HG03460 (cell line): ENCODE results near the gene CRYAB.
A peak's percentile ranks its signal among the peaks of the same experiment; 100 is the strongest.

Experiments
- ATAC-seq: cut with Tn5 transposase; IDR thresholded peaks from one replicate; pipeline ENCODE4 v1.9.1; 2021; ENCODE audit not compliant: unreplicated experiment

CRYAB gene, protein sequence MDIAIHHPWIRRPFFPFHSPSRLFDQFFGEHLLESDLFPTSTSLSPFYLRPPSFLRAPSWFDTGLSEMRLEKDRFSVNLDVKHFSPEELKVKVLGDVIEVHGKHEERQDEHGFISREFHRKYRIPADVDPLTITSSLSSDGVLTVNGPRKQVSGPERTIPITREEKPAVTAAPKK

DNA sequence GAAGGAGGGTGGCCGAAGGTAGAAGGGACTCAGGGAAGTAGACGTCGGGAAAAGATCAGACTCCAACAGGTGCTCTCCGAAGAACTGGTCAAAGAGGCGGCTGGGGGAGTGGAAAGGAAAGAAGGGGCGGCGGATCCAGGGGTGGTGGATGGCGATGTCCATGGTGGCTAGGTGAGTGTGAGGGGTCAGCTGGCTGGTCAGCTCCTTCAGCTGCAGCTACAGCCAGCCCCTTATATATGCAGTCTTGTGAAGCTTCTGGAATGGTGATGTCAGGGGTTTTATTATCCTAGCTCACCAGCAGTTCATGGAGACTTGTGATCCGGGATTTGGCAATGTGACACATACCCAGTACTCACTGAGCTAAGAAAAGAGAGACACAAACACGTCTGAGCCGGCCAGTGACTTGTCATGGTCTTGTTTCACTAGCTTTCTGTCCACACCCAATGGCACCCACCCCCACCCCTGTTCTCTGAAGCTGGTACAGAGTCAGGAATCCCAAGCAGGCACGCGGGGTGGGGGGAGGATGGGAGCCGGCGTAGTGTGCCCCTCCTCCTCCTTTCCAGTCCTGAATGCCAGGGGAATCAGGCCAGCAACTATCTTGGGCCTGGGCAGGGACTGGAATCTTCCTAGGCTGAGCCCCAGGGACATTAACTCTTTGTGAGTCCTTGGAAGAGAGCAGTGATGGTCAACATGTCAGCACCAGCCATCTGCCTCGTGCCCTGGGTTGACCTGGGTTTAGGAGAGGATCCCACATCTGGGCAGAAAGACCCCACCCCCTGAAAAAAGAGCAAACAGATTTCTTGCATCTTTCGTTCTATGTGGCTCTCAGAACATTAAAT is at the start of gene CRYAB:
Gene CRYAB, minus strand, starts transcription at position 208 of the 839 bp plus-strand sequence. Its CDS starts 46 bp downstream, at position 162.
- no peak for ATAC-seq

DNA sequence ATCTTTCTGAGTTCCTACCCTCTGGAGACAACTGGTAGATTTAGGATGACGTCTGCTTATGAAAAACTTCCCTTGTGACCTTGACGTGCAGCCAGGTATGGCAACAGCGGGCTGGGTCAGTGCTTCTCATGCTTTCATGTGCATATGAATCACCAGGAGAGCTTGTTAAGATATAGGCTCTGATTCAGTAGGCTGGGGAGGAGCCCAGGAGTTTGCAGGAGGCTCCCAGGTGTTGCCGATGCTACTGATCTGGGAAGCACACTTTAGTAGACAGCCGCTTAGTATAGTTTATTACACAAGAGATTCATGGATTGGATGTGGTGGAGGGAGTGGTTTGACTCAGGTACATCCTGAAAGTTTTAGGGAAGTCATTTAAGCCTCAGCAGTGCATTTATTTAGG is 49.3 kb upstream of the CRYAB start:
- no peak for ATAC-seq

DNA sequence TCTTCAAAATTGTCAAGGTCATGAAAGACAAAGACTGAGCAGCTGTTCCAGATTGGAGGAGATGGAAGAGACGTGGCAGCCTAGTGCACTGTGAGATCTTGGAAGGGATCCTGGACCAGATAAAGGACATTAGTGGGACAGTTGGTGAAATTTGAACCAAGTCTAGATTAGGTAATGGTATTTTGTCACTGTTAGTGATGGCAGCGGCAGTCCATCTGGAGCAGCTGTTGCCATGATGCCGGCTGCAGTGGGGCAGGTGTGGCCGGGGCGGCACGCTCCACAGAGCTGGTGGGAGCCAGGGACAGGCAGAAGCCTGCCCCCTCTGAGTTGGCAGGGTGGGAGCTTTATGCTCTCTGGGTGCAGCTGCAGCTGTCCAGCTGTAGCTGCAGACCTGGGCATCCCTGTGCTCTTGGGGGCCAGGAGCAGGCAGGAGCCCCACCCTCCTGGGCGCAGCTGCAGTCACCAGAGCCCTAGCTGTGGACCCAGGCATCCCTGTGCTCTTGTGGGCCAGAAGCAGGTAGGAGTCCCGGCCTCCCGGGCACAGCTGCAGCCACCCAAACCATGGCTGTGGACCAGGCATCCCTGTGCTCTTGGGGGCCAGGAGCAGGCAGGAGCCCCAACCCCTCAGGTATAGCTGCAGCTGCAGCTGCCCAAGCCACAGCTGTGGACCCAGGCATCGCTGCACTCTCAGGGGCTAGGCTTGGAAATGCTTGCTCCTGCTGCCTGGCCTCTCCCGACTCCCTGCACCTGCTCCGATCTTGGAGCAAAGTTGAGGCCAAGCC is 46.3 kb upstream of the CRYAB start:
- no peak for ATAC-seq

GRCh38 chr11:111954154-111954553 is 42.6 kb upstream of the CRYAB start:
- no peak for ATAC-seq

DNA sequence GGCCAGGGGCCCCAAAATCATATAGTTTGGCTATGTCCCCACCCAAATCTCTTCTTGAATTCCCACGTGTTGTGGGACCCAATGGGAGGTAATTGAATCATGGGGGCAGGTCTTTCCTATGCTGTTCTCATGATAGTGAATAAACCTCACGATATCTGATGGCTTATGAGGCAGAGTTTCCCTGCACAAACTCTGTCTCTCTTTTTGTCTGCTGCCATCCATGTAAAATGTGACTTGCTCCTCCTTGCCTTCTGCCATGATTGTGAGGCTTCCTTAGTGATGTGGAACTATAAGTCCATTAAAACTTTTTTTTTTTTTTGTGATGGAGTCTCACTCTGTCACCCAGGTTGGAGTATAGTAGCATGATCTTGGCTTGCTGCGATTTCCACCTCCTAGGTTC is 40.0 kb upstream of the CRYAB start:
- no peak for ATAC-seq

DNA sequence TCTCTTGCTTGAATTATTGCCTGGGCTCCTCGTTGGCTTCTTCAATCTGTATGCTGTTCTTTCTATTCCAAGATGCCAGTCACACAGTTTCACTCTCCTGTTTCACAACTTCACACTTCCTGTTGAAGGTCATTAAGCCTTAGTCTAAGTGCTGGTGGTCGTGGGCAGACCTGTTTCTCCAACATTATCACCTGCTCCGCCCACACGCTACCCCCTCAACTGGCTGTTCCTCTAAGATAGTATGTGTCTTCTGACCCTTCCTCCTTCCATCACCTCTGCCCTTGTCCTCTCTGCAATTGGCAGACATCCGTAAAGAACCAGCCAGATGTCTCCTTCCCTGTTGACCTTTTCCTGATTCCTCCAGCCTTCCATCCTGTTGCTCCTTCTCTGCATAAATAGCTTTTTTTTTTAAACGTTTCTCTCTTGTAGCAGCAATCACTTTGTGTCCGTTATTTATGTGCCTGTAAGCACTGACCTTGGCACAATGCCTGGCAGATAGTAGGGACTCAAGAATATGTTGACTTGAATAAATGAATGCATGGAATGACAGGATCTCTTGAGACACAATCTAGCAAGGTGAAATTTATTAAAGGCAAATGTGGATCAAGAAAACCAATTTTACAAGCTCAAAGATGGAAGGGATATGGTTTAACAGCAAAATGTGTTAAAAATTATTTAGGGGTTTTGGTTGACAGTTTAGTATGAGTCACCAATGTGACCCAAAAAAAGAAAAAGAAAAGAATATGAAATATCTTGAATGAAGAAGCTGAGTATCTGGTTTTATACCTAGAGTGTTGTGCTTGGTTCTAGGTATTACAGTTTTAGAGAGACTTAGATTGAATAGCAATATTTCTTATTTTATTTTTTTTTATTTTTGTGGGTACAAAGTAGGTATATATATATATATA is 38.2 kb upstream of the CRYAB start:
- ATAC-seq: no peak

DNA sequence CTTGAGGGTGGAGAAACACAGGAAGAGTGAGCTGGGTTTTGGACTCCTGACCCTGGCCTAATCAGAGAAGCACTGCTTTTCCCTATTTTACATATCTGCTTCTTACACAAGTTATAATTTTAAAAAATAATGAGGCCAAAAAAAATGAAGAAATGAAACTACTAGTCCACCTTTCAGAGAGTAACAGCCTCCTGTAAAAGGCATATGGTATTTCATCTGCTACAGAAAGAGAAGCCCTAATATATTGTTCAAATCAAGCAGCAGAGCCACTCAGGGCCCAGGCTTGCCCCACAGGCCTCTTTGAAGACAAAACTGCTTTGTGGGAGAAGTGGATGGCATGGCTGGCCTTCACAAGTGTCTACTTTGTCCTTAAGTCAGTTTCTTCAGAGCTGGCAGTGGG is 35.6 kb upstream of the CRYAB start:
- no peak for ATAC-seq

GRCh38 chr11:111946499-111946898 is 34.9 kb upstream of the CRYAB start:
- ATAC-seq: no peak

- ATAC-seq: no peak
These were observed 33.6 kb upstream of the CRYAB start for GRCh38 chr11:111945198-111945597.

GRCh38 chr11:111944651-111945051 is 33.1 kb upstream of the CRYAB start:
- ATAC-seq: no peak

DNA sequence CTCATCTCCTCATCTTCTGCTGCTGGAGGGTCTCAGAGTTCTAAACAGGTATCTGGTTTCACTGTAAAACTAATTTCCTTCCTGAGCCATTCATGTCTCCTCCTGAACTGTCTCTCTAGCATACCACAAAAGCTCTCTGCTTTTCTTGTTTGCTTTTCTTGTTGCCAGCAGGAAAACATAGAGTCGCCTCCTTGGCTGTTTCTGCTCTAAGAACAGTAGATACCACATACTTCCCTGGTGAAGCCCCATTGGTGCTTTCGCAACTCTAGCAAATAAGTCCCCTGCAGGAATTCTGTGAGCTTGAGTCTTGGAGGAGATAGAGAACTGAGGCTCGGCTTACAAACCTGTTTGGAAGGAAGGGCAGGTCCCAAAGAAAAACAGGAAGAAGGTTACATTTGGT is 32.6 kb upstream of the CRYAB start:
- ATAC-seq: no peak

- no peak for ATAC-seq
These were observed 31.3 kb upstream of the CRYAB start for GRCh38 chr11:111942829-111943228.

DNA sequence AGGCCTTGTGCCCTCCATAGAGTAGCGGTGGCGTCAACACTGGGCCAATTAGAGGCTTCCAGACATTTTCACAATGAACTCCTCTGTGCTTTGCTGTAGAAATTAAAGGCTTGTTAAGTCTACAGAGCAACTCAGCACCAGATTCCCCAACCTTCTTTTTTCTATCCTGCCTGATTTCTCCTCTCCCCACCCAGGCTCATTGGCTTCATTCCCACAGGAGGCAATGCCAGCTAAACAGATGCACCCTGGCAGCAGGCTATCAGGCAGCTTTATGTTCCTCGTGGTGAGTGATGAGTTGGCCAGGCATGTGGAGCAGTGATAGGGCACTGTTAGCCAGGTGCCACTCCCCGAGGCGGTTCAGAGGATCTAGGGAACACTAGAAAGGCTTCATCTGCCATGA is 30.4 kb upstream of the CRYAB start:
- no peak for ATAC-seq

DNA sequence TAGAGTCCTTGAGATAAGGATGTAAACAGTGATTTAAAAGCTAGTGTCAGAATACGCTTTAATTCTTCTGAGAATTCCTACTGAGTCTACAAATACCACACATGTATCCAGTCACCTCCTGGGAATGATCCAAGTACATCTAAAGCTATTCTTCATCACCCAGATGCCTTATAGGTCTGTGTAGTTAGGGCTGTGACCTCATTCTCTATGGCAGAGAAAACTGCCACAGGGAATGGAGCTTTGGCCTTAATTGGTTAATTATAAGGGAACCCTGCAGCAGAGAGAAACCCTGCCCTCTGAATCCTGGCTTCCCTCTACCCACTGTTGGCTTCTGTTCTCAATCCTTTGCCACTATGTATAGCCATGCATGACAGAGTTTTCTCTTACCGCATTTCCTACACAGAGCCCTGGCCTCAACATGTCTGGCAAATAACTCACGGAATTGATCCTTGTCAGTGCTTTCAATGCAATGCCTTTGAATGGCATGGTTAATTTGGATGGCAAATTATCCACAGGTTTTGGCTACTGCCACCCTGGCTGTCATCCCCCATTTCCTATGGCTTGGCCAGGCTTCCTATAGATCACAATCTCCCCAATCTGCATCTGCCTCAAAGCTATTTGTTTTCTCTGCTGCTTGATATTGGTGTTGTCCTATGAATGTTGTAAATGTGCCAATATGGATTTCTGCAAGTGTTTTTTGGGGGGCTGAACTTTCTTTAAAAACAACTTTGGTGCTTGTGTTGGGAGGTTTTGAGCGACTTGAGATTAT is 28.4 kb upstream of the CRYAB start:
- ATAC-seq: no peak

- ATAC-seq: peak; percentile 76
These were observed 27.2 kb upstream of the CRYAB start for GRCh38 chr11:111938687-111939160.

GRCh38 chr11:111937844-111938243 is 26.3 kb upstream of the CRYAB start:
- ATAC-seq: no peak

- ATAC-seq: no peak
These were observed 25.8 kb upstream of the CRYAB start for GRCh38 chr11:111937461-111937769.

- ATAC-seq: no peak
These were observed 24.5 kb upstream of the CRYAB start for GRCh38 chr11:111936040-111936540.

DNA sequence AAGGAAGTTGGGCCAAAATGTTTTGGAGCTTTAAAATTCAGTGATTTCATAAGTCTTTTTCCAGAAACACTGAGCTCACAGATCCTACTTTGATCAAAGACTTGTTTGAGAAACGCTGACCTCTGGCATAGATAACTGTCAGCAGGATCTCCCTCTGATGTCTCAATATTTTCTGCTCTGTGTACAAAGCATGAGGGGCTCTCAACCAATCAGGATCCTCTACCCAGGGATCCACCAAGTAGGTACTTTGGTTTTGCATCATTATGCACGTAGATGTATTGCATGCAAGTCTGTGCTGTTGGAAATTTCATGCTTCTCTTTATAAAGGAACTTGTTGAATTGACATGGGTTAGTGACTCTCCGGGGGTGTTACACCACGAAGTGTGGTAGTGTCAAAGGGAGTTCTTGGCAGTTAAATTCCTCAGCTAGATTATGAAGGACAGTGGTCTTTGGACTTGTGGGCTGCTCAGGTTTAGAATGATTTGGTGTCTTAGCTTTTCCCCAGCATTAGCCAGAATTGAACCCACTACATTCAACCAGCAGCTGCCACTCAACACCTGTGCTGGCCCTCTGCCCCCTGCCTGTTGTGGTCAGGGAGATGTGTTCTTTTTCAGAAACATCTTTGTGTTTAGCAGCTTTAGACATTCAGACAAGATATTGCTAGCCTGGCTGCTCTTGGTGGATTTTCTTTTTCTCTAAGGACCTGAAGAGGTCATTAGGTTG is 23.9 kb upstream of the CRYAB start:
- ATAC-seq: no peak
